Neural cell (in vitro differentiated cells): ENCODE data around the gene TOR1AIP1.

Source experiments
- CTCF ChIP-seq: fragments of 450-650 bp; IDR thresholded peaks from 2 replicates; pipeline ENCODE4 v1.5.1; 2014; ENCODE audit warnings: antibody characterized with exemption, mild to moderate bottlenecking, moderate library complexity; ENCODE audit not compliant: poor library complexity, severe bottlenecking
- EZH2 ChIP-seq: fragments of 200-600, 300-800 bp; shearing (Covaris generic), sonication (generic); IDR thresholded peaks from 2 replicates; pipeline ENCODE4 v1.6.1; 2014; ENCODE audit warnings: antibody characterized with exemption, low read length, borderline replicate concordance, mild to moderate bottlenecking; ENCODE audit not compliant: insufficient read depth, poor library complexity, severe bottlenecking
- RAD21 ChIP-seq: fragments of 450-650 bp; conservative IDR thresholded peaks from 2 replicates; pipeline ENCODE4 v1.6.1; 2014; ENCODE audit warnings: antibody characterized with exemption, mild to moderate bottlenecking, moderate library complexity
- SMC3 ChIP-seq: fragments of 450-650 bp; conservative IDR thresholded peaks from 2 replicates; pipeline ENCODE4 v1.6.1; 2014; ENCODE audit warnings: antibody characterized with exemption, mild to moderate bottlenecking, moderate library complexity; ENCODE audit not compliant: poor library complexity
- TAF1 ChIP-seq: IDR thresholded peaks from 2 replicates; pipeline ENCODE4 v1.6.1; 2012; ENCODE audit warnings: low read depth
- TF ChIP-seq, protein P1 (sequence below): IDR thresholded peaks from 2 replicates; pipeline ENCODE4 v1.6.1; 2012; ENCODE audit warnings: borderline replicate concordance

- TF ChIP-seq RAD21 (no peak), SMC3 (no peak), CTCF (no peak), EZH2 (no peak), TAF1 (no peak)
- TF ChIP-seq, protein P1, sequence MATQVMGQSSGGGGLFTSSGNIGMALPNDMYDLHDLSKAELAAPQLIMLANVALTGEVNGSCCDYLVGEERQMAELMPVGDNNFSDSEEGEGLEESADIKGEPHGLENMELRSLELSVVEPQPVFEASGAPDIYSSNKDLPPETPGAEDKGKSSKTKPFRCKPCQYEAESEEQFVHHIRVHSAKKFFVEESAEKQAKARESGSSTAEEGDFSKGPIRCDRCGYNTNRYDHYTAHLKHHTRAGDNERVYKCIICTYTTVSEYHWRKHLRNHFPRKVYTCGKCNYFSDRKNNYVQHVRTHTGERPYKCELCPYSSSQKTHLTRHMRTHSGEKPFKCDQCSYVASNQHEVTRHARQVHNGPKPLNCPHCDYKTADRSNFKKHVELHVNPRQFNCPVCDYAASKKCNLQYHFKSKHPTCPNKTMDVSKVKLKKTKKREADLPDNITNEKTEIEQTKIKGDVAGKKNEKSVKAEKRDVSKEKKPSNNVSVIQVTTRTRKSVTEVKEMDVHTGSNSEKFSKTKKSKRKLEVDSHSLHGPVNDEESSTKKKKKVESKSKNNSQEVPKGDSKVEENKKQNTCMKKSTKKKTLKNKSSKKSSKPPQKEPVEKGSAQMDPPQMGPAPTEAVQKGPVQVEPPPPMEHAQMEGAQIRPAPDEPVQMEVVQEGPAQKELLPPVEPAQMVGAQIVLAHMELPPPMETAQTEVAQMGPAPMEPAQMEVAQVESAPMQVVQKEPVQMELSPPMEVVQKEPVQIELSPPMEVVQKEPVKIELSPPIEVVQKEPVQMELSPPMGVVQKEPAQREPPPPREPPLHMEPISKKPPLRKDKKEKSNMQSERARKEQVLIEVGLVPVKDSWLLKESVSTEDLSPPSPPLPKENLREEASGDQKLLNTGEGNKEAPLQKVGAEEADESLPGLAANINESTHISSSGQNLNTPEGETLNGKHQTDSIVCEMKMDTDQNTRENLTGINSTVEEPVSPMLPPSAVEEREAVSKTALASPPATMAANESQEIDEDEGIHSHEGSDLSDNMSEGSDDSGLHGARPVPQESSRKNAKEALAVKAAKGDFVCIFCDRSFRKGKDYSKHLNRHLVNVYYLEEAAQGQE, result no peak
Observed at GRCh38 chr1:179923029-179923428, 40.9 kb downstream of the TOR1AIP1 start.
